ENCODE results near the gene CD8B2.
"Not testable (repeated sequence)": the region's sequence is repeated elsewhere in the genome, so short reads cannot be mapped to it uniquely, and the experiment has no call there.

The CD8B2 gene

DNA sequence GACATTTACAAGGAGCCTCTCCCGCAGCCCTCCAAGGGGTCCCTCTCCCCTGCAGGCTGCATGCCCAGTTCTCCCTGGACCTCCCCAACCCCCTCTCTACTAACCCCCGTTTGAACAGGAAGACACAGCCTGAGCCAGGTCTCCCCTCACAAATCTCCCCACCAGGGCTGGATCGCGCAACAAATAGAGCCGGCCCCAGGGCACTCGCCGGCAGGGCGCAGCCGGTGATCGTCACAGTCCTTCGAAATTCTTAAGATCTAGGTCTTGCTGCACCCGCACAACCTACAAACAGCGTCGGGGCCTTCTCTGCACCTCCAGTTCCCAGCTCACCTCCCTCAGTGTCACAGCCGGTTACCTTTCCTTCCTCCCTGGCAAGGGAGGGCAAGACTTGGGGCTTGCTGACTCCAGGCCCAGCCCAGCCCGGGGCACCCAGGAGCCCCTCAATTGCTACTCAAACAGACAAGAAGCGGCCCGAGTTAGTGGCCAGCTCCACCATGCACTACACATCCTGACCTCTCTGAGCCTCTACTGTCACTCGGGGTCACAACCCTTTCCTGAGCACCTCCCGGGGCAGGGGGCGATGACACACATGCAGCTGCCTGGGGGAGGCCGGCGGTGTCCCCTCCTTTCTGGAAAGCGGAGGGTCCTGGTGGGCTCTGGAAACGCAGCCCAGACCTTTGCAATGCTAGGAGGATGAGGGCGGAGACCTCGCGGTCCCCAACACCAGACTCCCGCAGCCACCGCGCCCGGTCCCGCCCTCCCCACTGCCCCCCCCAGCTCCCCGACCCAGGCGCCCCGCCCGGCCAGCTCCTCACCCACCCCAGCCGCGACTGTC, at the start of gene CD8B2:
TSS of gene CD8B2 (plus strand) at position 814 of the 835 bp plus-strand sequence. CDS start 63 bp downstream, outside the sequence.
- DNase-seq = not testable (repeated sequence)

GRCh38 chr2:106461882-106462281, 25.3 kb upstream of the CD8B2 start:
- DNase-seq = not testable (repeated sequence)

DNA sequence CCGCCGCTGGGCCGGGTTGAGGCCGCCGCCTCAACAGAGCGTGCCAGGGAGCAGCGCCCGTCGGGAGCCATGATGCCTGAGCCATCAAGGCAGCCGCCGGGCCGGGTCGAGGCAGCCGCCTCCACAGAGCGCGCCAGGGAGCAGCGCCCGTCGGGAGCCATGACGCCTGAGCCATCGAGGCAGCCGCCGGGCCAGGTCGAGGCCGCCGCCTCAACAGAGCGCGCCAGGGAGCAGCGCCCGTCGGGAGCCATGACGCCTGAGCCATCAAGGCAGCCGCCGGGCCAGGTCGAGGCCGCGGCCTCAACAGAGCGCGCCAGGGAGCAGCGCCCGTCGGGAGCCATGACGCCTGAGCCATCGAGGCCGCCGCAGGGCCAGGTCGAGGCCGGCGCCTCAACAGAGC, 19.6 kb upstream of the CD8B2 start:
- DNase-seq = not testable (repeated sequence)

- not testable (repeated sequence) for DNase-seq
Measured at GRCh38 chr2:106468107-106468506, 19.1 kb upstream of the CD8B2 start, which contains the start of gene RGPD3. RGPD3 (minus strand) TSS chr2:106468413; CDS start chr2:106468288, 125 bp downstream.

GRCh38 chr2:106470658-106471057, 16.5 kb upstream of the CD8B2 start:
- not testable (repeated sequence) for DNase-seq

DNA sequence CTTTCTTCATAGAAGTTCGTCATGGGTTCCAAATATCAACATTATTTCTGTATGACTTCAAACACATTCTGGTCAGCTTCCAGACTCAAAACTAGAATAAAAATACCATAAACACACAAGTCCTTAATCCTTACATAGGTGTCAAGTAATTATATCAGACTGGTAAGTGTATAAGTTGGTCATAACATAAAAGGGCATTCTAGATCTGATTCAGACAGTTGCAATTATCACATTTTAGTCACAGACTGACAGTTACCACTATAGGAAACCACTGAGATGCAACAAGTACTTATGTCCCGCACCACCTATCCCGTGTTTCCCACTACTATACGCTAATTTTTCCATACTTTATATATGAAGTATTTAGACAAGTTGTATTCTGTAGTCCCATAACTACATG, 9.5 kb upstream of the CD8B2 start:
- DNase-seq = not testable (repeated sequence)

DNA sequence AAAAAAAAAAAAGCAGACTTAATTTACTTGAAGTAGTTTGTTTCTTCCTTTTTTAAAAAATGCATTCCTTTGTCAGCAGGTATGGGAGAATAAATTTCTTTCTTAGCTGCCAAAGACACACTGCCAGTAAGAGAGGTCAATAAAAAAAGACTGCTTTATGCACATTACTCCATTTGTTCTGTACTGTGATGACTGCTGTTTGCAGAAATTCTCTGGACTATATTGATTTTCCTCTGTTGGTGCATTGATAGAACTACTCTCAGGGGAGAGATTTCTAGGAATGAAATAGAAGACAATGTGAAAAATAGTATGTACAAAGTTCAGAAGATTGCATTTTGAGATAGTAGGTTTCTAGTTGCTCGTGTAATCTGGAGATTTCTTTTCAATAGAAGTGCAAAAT, 7.6 kb upstream of the CD8B2 start:
- DNase-seq = not testable (repeated sequence)

GRCh38 chr2:106487386-106488191, 425 bp downstream of the CD8B2 start:
- DNase-seq = not testable (repeated sequence)

DNA sequence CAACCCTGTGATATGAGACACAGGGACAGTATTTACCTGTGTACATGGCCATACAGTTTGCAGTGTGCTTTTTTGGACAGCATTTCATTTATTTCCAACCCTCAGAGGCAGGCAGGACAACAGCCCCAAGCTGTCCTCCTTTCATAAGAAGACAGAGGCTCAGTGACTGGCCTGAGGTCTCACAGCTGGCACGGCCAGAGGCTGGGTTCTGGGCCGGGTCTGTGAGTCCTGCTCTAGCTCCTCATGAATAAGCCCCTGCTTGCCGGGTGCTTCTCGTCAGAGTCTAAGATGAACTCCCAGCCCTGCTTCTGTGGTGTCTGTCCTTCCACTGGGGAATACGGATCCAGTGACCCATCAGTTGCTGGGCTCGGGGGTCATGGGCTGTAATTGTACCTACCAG, 2.5 kb downstream of the CD8B2 start:
- DNase-seq = not testable (repeated sequence)

DNA sequence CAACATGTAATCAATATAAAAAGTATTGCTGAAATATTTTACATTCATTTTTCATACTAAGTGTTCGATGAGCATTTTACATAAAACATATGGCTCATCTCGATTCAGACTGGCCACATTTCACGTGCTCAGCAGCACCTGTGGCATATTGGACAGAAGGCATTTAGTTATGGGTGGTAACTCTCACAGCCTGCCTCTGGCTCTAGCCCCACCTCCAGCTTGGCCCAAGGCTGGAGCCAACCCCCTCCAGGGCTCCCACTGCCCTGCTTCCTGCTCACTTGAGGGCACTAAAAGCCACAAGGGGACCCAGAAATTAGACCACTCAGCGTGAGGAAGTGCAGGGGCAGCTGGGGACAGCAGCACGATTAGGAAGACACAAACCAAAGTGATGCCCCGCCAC, 5.2 kb downstream of the CD8B2 start:
- DNase-seq = not testable (repeated sequence)

DNA sequence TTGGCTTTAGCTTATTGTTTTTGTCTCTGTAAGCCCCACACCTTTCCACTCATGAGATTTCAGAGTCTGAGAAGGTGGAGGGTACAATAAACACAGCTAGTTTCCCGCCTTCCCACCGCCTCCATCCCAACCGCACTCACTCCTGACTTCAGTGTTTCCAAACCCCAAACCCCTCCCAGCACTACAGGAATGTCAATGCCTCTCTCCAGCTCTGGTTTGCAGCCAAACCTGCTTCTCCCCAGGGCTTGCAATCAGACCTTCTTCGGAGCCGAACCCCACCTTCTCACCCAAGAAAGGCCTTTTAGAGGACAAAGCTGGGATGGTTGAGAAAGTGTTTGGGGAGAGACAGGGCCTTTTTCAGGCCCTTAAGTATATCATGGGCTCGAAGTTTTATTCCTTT, 5.7 kb downstream of the CD8B2 start:
- DNase-seq = not testable (repeated sequence)

DNA sequence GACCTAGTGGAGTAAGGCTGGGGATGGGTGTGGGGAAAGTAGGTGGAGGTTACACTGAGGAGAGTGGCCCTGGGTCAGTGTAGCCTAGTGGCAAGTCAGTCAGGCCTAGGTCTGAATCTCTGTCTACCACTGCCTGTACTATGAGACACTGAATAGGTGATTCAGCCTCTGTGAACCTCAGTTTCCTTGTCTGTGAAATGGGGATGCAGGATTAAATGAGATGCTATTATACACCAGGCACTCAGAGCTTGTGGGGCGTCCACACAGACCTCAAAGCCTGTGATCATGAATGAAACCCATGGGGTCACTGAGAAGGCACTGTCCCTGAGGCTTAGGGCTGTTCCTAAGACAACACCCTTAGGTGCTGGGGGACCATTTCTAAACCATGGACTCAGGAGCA, 11.4 kb downstream of the CD8B2 start:
- not testable (repeated sequence) for DNase-seq

DNA sequence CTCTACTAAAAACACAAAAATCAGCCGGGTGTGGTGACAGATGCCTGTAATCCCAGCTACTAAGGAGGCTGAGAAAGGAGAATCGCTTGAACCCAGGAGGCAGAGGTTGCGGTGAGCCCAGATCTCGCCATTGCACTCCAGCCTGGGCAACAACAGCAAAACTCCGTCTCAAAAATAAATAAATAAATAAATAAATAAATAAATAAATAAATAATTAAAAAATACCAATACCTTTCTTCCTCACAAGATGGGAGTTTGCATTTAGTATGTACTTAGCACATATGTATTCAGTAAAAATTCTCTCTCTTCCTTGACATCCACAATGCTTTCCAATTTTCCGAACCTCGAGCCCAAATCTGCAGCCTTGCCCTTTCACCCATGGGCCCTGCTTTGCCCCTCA, 13.2 kb downstream of the CD8B2 start:
- not testable (repeated sequence) for DNase-seq

DNA sequence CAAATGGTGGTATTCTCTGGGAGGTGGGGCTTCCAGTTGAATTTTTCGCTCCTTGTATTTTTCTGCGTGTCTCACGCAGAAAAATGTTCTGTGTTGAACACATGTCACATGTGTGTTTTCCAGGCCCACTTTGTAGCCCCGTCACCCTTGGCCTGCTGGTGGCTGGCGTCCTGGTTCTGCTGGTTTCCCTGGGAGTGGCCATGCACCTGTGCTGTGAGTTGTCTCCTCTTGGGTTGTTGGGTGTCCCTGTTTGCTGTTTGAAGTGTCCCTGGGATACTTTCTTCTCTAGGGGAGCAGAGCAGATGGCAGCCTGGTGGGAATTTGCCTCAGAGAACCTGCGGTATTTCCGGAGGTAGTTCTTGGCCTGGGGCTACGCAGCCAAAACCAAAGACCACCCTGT, 15.2 kb downstream of the CD8B2 start:
- DNase-seq = not testable (repeated sequence)

DNA sequence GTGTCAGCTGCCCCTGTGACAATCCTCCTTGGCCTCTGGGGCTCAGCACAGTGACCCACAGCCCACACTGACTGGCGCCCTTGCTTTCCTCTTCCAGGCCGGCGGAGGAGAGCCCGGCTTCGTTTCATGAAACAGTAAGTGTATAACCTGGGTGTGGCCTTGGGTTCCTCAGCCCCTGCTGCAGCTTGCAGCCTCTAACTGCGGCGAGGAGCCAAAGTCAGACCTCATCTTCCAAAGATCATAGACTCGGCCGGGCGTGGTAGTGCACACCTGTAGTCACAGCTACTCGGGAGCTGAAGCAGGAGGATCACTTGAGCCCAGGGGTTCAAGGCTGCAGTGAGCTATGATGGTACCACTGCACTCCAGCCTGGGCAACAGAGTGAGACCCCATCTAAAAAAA, 17.0 kb downstream of the CD8B2 start:
- DNase-seq = not testable (repeated sequence)

GRCh38 chr2:106504787-106505186, 17.6 kb downstream of the CD8B2 start:
- not testable (repeated sequence) for DNase-seq

GRCh38 chr2:106506002-106506687, 19.0 kb downstream of the CD8B2 start:
- not testable (repeated sequence) for DNase-seq

GRCh38 chr2:106508660-106509373, 21.7 kb downstream of the CD8B2 start:
- not testable (repeated sequence) for DNase-seq

DNA sequence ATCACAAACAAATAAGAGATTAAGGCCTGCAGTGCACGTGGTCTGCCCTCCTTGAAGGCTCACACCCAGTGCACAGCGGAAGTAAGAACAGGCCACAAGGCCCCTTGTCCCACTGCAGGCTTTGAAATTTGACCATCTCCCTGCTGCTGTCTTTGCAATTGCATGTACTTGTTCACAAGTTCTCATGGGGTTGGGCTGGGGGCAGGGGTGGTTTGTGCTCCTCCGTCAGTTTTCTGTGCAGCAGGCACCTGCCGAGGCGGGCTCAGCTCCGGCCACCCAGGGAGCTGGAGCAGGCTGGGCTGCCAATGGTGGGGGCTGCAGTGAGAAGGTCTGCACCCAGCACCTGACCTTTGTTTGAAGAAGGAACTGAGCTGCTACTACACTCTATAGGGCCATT, 22.2 kb downstream of the CD8B2 start:
- not testable (repeated sequence) for DNase-seq

GRCh38 chr2:106510791-106511190, 23.6 kb downstream of the CD8B2 start:
- DNase-seq = not testable (repeated sequence)

DNA sequence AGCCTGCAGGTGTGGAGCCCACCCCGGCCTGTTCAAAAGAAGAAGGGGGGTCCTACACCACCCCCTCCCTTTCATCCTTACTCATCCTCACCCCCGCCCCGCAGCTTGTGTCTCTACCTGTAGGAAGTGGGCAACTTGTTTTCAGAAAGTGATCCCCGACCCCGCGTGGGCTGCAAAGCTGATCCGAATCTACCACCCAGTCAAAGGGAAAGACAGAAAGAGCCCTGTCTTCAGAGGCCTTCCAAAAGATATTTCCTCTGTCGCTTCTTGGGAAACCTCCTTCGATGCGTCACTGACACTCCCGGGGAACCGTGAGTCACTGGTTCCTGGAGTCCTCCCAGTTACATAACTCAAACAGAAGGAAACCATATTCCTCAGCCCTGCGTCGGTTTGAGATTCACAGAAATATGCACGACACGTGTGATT, 24.3 kb downstream of the CD8B2 start:
- not testable (repeated sequence) for DNase-seq

DNA sequence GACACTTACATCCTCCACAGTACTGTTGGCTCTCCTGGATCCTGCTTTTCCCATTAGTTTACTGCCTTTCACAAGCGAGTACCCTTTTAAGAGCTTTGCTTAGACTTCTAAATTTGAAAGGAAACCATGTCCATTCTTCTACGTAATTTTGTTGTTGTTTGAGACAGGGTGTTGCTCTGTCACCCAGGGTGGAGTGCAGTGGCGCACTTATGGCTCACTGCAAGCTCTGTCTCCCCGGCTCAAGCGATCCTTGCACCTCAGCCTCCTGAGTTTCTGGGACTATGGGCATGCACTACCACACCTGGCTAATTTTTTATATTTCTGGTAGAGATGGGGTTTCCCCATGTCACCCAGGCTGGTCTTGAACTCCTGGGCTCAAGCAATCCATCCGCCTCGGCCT, 24.8 kb downstream of the CD8B2 start:
- DNase-seq = not testable (repeated sequence)
